Fibroblast of the aortic adventitia (primary cell): ENCODE results near the gene ROR2. TPM values are rescaled to one million over a fixed set of nuclear protein-coding genes. Genes with fewer than 3 reads are reported as not detected.

ENCODE experiments used
- DNase-seq: peaks from one replicate; pipeline ENCODE4 v3.0.0-alpha.2; 2010; ENCODE audit warnings: low read depth
- H3K4me3 ChIP-seq: 2 replicates; pipeline ENCODE4 v1.5.1; 2011; ENCODE audit warnings: low read depth, mild to moderate bottlenecking, control low read depth, low read length, moderate library complexity
- CTCF ChIP-seq: IDR thresholded peaks from 2 replicates; pipeline ENCODE4 v1.5.1; 2011; ENCODE audit warnings: mild to moderate bottlenecking, low read length, control low read depth, inconsistent platforms; ENCODE audit not compliant: insufficient read depth
- total RNA-seq: library from RNA; depleted of rRNA; stranded (reverse); fragments of >200 nt; gene quantifications from 2 replicates; pipeline ENCODE4 v1.2.3, GENCODE V29; 2012; ENCODE audit warnings: low replicate concordance

The ROR2 gene
- total RNA-seq, 1 donor = 13.0 TPM

DNA sequence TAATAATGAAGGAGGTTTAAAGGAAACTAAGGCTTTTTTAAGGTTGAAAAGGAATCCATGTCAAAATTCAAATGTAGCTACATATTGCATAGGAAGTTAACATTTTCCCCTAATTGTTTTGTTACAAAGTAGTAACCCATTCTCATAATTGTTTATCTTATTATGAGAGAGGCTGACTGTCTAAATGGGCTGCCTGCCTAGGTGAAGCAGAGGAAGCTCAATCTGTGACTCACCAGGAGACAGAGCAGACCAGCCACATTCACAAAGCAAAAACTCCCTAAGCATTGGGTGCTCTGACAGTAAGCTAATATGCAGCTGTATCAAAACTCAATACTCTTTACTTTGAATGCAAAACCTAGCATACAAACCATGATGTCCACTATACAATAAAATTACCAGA lies 208.5 kb downstream of the ROR2 start:
- no peak overlapping the region for H3K4me3 ChIP-seq
- no peak for TF ChIP-seq CTCF
- peak; percentile 79 for DNase-seq

DNA sequence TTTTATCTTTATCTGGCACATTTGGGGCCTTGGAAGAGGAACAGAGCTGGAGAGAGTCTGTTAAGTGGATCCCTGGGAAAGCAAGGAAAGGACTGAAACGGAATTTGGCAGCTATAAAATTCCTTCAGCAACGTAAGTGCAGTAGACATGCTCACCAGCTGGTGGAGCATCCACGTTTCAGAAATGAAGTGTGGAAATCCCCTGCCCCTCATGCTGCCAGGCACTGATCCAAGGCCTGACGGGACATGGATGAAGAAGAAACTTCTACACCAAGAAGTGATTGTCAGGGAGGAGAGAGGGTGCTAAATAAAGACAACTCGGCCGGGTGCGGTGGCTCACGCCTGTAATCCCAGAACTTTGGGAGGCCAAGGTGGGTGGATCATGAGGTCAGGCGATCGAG lies 209.3 kb downstream of the ROR2 start:
- peak; percentile 80 for DNase-seq
- peak; percentile 45 for TF ChIP-seq CTCF
- no peak overlapping the region for H3K4me3 ChIP-seq

DNA sequence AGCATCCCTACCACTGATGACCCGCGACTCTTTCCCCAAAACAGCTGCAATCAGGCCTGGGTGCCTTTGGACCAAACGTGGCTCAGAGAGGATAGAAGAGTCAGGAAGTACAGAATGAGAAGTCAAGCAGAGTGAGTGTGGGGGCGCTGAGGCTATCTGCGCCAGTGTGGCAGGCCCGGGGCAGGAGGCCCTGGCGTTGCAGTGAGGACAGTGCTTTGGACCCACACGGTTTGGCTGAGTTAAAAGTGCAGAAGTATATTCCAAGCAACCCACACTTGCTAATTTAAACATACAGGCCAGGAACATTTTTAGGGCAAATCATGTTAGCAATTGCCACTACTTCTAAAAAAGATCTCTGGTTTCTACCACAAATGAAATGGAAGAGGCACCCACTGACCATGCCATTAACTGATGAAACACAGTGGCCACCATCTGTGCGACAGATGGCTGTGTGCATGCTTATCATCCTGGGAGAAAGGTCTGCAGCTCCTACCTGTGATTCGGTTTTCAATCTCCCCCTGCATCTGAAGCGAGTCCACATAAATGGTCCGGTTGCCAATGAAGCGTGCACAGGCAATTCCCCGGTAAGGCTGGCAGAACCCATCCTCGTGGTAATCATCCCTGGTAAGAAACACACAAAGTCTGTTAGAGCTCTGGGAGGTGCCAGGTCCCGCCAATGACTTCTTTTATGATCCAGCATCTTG lies 213.0 kb downstream of the ROR2 start:
- no peak overlapping the region for H3K4me3 ChIP-seq
- no peak for DNase-seq
- TF ChIP-seq CTCF = no peak

DNA sequence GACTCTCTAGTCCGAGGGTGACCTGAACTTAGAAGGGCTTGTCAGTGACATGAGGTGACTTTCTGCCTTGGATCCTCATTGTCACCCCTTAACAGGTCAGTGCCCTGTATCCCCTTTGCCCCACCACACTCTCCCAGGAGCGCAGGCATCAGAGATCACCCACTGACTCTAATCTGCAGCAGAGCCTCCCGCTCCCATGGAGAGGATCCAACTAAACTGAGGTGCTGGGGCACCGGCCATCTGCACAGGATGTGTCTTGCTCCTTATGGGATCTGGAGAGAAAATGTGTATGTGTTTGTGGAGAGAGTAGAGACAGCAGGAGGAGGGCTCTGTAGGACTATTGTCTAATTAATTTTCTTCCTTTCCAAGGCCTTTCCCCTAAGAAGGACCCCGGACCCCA lies 213.7 kb downstream of the ROR2 start:
- no peak for DNase-seq
- no peak overlapping the region for H3K4me3 ChIP-seq
- no peak for TF ChIP-seq CTCF

DNA sequence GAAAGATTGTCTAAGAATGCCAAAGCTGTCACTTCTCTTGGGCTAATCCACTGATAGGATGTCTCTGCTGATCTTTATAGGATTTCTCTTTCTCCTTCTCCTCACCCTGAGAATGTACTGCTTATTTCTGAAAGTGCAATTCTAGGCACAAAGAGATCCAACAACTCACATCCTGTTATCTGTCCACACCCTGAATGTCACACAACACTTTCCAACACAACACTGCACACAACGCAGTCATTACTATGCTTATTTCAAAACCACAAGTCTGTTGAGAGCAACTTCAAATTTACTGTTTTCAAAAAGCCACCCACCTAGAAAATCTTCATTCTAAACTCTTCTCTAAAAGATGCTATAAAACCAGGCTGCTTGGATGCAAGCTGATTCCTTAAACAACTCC lies 215.0 kb downstream of the ROR2 start:
- H3K4me3 ChIP-seq = no peak overlapping the region
- no peak for TF ChIP-seq CTCF
- DNase-seq = no peak

GRCh38 chr9:91734371-91734981 lies 215.6 kb downstream of the ROR2 start:
- TF ChIP-seq CTCF = peak; percentile 95
- no peak overlapping the region for H3K4me3 ChIP-seq
- DNase-seq = peak; percentile 73
